Esophagus muscularis mucosa (tissue), 4 donors: ENCODE measurements around the gene CCDC196. TPM values are rescaled to one million over a fixed set of nuclear protein-coding genes. Genes with fewer than 3 reads are reported as not detected.

Experiments
- DNase-seq: peaks from one replicate; pipeline ENCODE4 v3.0.0-alpha.2; 2017; ENCODE audit errors: extremely low spot score
- H3K27ac ChIP-seq, 4 donors: fragments of 200-600 bp; sonication (generic); replicated peaks in 1 of 4; 1 replicate in 3 of 4; 2 replicates in 1 of 4; pipeline ENCODE4 v1.5.1; 2016 to 2019; ENCODE audit warnings: mild to moderate bottlenecking in 1 of 4
- H3K27me3 ChIP-seq, 4 donors: fragments of 200-600 bp; sonication (generic); one replicate each; pipeline versions ENCODE4 v1.5.1 to v1.6.0; 2016 to 2019
- H3K36me3 ChIP-seq, 4 donors: fragments of 200-600 bp; sonication (generic); one replicate each; pipeline ENCODE4 v1.5.1; 2016 to 2019
- H3K4me1 ChIP-seq, 4 donors: fragments of 200-600 bp; sonication (generic); one replicate each; pipeline ENCODE4 v1.5.1; 2016 to 2019
- H3K4me3 ChIP-seq, 4 donors: fragments of 200-600 bp; sonication (generic); 1 replicate in 2 of 4; 2 replicates in 2 of 4; pipeline ENCODE4 v1.5.1; 2016 to 2019; ENCODE audit warnings: mild to moderate bottlenecking in 4 of 4, moderate library complexity in 1 of 4
- H3K9me3 ChIP-seq, 4 donors: fragments of 200-600 bp; sonication (generic); 1 replicate in 3 of 4; 2 replicates in 1 of 4; pipeline ENCODE4 v1.5.1; 2016 to 2019
- CTCF ChIP-seq, 3 experiments: fragments of 200-600 bp in 2 of 3; fragments of 450-650 bp in 1 of 3; sonication (generic) in 2 of 3; IDR thresholded peaks; one replicate each; pipeline ENCODE4 v1.5.1; 2017 to 2019; ENCODE audit warnings: antibody characterized with exemption in 3 of 3, mild to moderate bottlenecking in 2 of 3, moderate library complexity in 1 of 3
- EP300 ChIP-seq: sonication (generic); formaldehyde crosslinking; IDR thresholded peaks from one replicate; pipeline ENCODE4 v1.6.1; 2017; ENCODE audit warnings: antibody characterized with exemption
- POLR2A ChIP-seq: fragments of 450-650 bp; IDR thresholded peaks from one replicate; pipeline ENCODE4 v1.6.1; 2017; ENCODE audit warnings: antibody characterized with exemption, moderate library complexity, mild to moderate bottlenecking, low read depth
- POLR2AphosphoS5 ChIP-seq, 2 donors: sonication (generic); formaldehyde crosslinking; IDR thresholded peaks; one replicate each; pipeline ENCODE4 v1.6.1; 2017; ENCODE audit warnings: antibody characterized with exemption in 2 of 2
- WGBS: methylation state at CpG from one replicate; pipeline ENCODE4 v1.1.5; 2018; 5-methylcytosine and 5-hydroxymethylcytosine counted together
- intact Hi-C: fragments of 100-400 bp; cut with DNase I; formaldehyde crosslinking; loops from one replicate; pipeline ENCODE4 v1.15.1; 2023
- total RNA-seq, 4 donors: library from RNA; depleted of rRNA; stranded (reverse); fragments of >200 nt; gene quantifications; one replicate each; pipeline versions ENCODE4 v1.1.0 to v1.2.1, GENCODE V29; 2016

The CCDC196 gene
- total RNA-seq, 4 donors from 2014 or later = not detected

GRCh38 chr14:66468778-66469367, 17.3 kb upstream of the CCDC196 start:
- Histone ChIP-seq H3K4me1 (no peaks in the 10 kb centered on the region), H3K27ac (no peak overlapping the region), H3K4me3 (no peak overlapping the region), H3K9me3 (peaks cover 0 to 8% (median 0%) of the 10 kb centered on the region in 4 donors), H3K27me3 (no peaks in the 10 kb centered on the region), H3K36me3 (no peaks in the 10 kb centered on the region)
- no peak for TF ChIP-seq POLR2A
- TF ChIP-seq POLR2AphosphoS5 (IDR thresholded peaks at IDR 0.05) = no peak
- no peak for TF ChIP-seq EP300
- TF ChIP-seq CTCF (IDR thresholded peaks at IDR 0.05) = no peak
- no peak for DNase-seq
- intact Hi-C loops = no loop called here
- 86% methylated on average over 2 of the region's 2 CpGs for WGBS

- WGBS = 82% methylated on average over 4 of the region's 4 CpGs
- Histone ChIP-seq H3K9me3 (peaks cover 0 to 8% (median 0%) of the 10 kb centered on the region in 4 donors), H3K27ac (no peak overlapping the region), H3K4me1 (no peaks in the 10 kb centered on the region), H3K36me3 (no peaks in the 10 kb centered on the region), H3K4me3 (no peak overlapping the region), H3K27me3 (no peaks in the 10 kb centered on the region)
- no peak for DNase-seq
- intact Hi-C loops = no loop called here
- TF ChIP-seq POLR2A = no peak
- no peak for TF ChIP-seq POLR2AphosphoS5 (IDR thresholded peaks at IDR 0.05)
- no peak for TF ChIP-seq EP300
- no peak for TF ChIP-seq CTCF (IDR thresholded peaks at IDR 0.05)
These were observed 14.6 kb upstream of the CCDC196 start for GRCh38 chr14:66471584-66471983.

GRCh38 chr14:66472251-66472650, 13.9 kb upstream of the CCDC196 start:
- H3K36me3 ChIP-seq = no peaks in the 10 kb centered on the region
- H3K27ac ChIP-seq = no peak overlapping the region
- intact Hi-C loops = no loop called here
- peaks cover 0 to 8% (median 0%) of the 10 kb centered on the region in 4 donors for H3K9me3 ChIP-seq
- no peak for DNase-seq
- TF ChIP-seq POLR2AphosphoS5 (IDR thresholded peaks at IDR 0.05) (no peak), CTCF (IDR thresholded peaks at IDR 0.05) (no peak), EP300 (no peak), POLR2A (no peak)
- H3K27me3 ChIP-seq = no peaks in the 10 kb centered on the region
- no peak overlapping the region for H3K4me3 ChIP-seq
- no peaks in the 10 kb centered on the region for H3K4me1 ChIP-seq

GRCh38 chr14:66473223-66473622, 12.9 kb upstream of the CCDC196 start:
- no peak overlapping the region for H3K4me3 ChIP-seq
- H3K27me3 ChIP-seq = no peaks in the 10 kb centered on the region
- H3K4me1 ChIP-seq = no peaks in the 10 kb centered on the region
- TF ChIP-seq POLR2AphosphoS5 (IDR thresholded peaks at IDR 0.05) = no peak
- no peak for TF ChIP-seq EP300
- no peak for TF ChIP-seq POLR2A
- TF ChIP-seq CTCF (IDR thresholded peaks at IDR 0.05) = no peak
- WGBS = 81% methylated on average over 2 of the region's 2 CpGs
- intact Hi-C loops = no loop called here
- H3K36me3 ChIP-seq = no peaks in the 10 kb centered on the region
- no peak for DNase-seq
- peaks cover 0 to 8% (median 0%) of the 10 kb centered on the region in 4 donors for H3K9me3 ChIP-seq
- H3K27ac ChIP-seq = no peak overlapping the region

- Histone ChIP-seq H3K36me3 (no peaks in the 10 kb centered on the region), H3K9me3 (no peaks in the 10 kb centered on the region), H3K4me1 (no peaks in the 10 kb centered on the region), H3K27me3 (no peaks in the 10 kb centered on the region), H3K27ac (no peak overlapping the region), H3K4me3 (no peak overlapping the region)
- intact Hi-C loops = no loop called here
- DNase-seq = no peak
- WGBS = 19% methylated on average over 1 of the region's 1 CpG
- TF ChIP-seq POLR2A = no peak
- no peak for TF ChIP-seq EP300
- no peak for TF ChIP-seq POLR2AphosphoS5 (IDR thresholded peaks at IDR 0.05)
- TF ChIP-seq CTCF (IDR thresholded peaks at IDR 0.05) = no peak
These were observed 9.2 kb upstream of the CCDC196 start for GRCh38 chr14:66476964-66477363.
